ENCODE measurements around the gene CACNG6.

CACNG6 gene

GRCh38 chr19:54010474-54010873 is 19.0 kb downstream of the CACNG6 start:
- TF ChIP-seq CTCF (IDR thresholded peaks at IDR 0.05; ENCODE audit: low read depth, low read length, missing control alignments), result no peak
- no peak overlapping the region for H3K4me3 ChIP-seq (ENCODE audit: low read depth, low read length)
- DNase-seq, result no peak
- in situ Hi-C loops (cut with HindIII; ENCODE audit: low pct_ligation_motif_present, low sequenced_read_pairs), result no loop called here
- H3K27ac ChIP-seq, result no peak overlapping the region
- H3K36me3 ChIP-seq (replicated peaks), result no peaks in the 10 kb centered on the region
- no peaks in the 10 kb centered on the region for H3K27me3 ChIP-seq (replicated peaks)

- no peak for DNase-seq
- H3K36me3 ChIP-seq (replicated peaks), result no peaks in the 10 kb centered on the region
- no peak overlapping the region for H3K4me3 ChIP-seq (ENCODE audit: low read depth, low read length)
- TF ChIP-seq CTCF (IDR thresholded peaks at IDR 0.05; ENCODE audit: low read depth, low read length, missing control alignments), result no peak
- in situ Hi-C loops (cut with HindIII; ENCODE audit: low pct_ligation_motif_present, low sequenced_read_pairs), result no loop called here
- no peak overlapping the region for H3K27ac ChIP-seq
- H3K27me3 ChIP-seq (replicated peaks), result no peaks in the 10 kb centered on the region
Measured at GRCh38 chr19:54011507-54012211, 20.2 kb downstream of the CACNG6 start.

- DNase-seq, result no peak
- TF ChIP-seq CTCF (IDR thresholded peaks at IDR 0.05; ENCODE audit: low read depth, low read length, missing control alignments), result no peak
- in situ Hi-C loops (cut with HindIII; ENCODE audit: low pct_ligation_motif_present, low sequenced_read_pairs), result no loop called here
Measured at GRCh38 chr19:54013866-54014265, 22.4 kb downstream of the CACNG6 start.

GRCh38 chr19:54014920-54015560 is 23.6 kb downstream of the CACNG6 start:
- no peak overlapping the region for H3K4me3 ChIP-seq (ENCODE audit: low read depth, low read length)
- H3K27ac ChIP-seq, result no peak overlapping the region
- DNase-seq, result no peak
- H3K27me3 ChIP-seq (replicated peaks), result no peaks in the 10 kb centered on the region
- no peak for TF ChIP-seq CTCF (IDR thresholded peaks at IDR 0.05; ENCODE audit: low read depth, low read length, missing control alignments)
- in situ Hi-C loops (cut with HindIII; ENCODE audit: low pct_ligation_motif_present, low sequenced_read_pairs), result no loop called here
- H3K36me3 ChIP-seq (replicated peaks), result no peaks in the 10 kb centered on the region

More at GRCh38 chr19:54013866-54014265, 22.4 kb downstream of the CACNG6 start:
- H3K36me3 ChIP-seq (replicated peaks), result no peaks in the 10 kb centered on the region
- no peaks in the 10 kb centered on the region for H3K27me3 ChIP-seq (replicated peaks)
- H3K4me3 ChIP-seq (ENCODE audit: low read depth, low read length), result no peak overlapping the region
- H3K27ac ChIP-seq, result no peak overlapping the region

- H3K27ac ChIP-seq, result no peak overlapping the region
- no peaks in the 10 kb centered on the region for H3K27me3 ChIP-seq (replicated peaks)
- TF ChIP-seq CTCF (IDR thresholded peaks at IDR 0.05; ENCODE audit: low read depth, low read length, missing control alignments), result no peak
- DNase-seq, result peak; percentile 85
- no peak overlapping the region for H3K4me3 ChIP-seq (ENCODE audit: low read depth, low read length)
- in situ Hi-C loops (cut with HindIII; ENCODE audit: low pct_ligation_motif_present, low sequenced_read_pairs), result no loop called here
- no peaks in the 10 kb centered on the region for H3K36me3 ChIP-seq (replicated peaks)
Measured at GRCh38 chr19:54017261-54017660, 25.8 kb downstream of the CACNG6 start.

Data from brain microvascular endothelial cell (primary cell).